GM13976 (cell line): ENCODE data around the gene ASTN2.

ENCODE experiments used
- DNase-seq: peaks from one replicate; pipeline ENCODE4 v3.0.0; 2012; ENCODE audit warnings: low spot score
- CTCF ChIP-seq: IDR thresholded peaks from 2 replicates; pipeline ENCODE4 v1.5.1; 2012; ENCODE audit warnings: borderline replicate concordance, mild to moderate bottlenecking; ENCODE audit not compliant: insufficient read depth; ENCODE audit errors: extremely low read depth, missing control alignments, control extremely low read depth
- in situ Hi-C: fragments of 300-500 bp; cut with MboI; formaldehyde crosslinking; loops from one replicate; pipeline ENCODE4 v1.12.0; 2022; ENCODE audit warnings: low sequenced_read_pairs, mixed read lengths, inconsistent platforms; ENCODE audit not compliant: unreplicated experiment

The ASTN2 gene

GRCh38 chr9:117286245-117286644 is 128.6 kb downstream of the ASTN2 start:
- DNase-seq, result no peak
- no peak for TF ChIP-seq CTCF
- in situ Hi-C loops, result no loop called here

- TF ChIP-seq CTCF, result no peak
- DNase-seq, result no peak
- in situ Hi-C loops, result no loop called here
Measured at GRCh38 chr9:117284414-117284813, 130.4 kb downstream of the ASTN2 start.

- no peak for TF ChIP-seq CTCF
- no peak for DNase-seq
- in situ Hi-C loops, result no loop called here
Measured at GRCh38 chr9:117282541-117282940, 132.3 kb downstream of the ASTN2 start.

- in situ Hi-C loops, result no loop called here
Measured at GRCh38 chr9:117278471-117279035, 136.3 kb downstream of the ASTN2 start.

GRCh38 chr9:117278020-117278419 is 136.8 kb downstream of the ASTN2 start:
- no peak for TF ChIP-seq CTCF
- DNase-seq, result no peak
- in situ Hi-C loops, result no loop called here

More at GRCh38 chr9:117278471-117279035, 136.3 kb downstream of the ASTN2 start:
- no peak for DNase-seq
- TF ChIP-seq CTCF, result no peak

GRCh38 chr9:117276444-117276843 is 138.4 kb downstream of the ASTN2 start:
- in situ Hi-C loops, result no loop called here
- DNase-seq, result no peak
- TF ChIP-seq CTCF, result no peak
